HCT116 (cell line): ENCODE results near the gene SLC24A5. TPM values are rescaled to one million over a fixed set of nuclear protein-coding genes. Genes with fewer than 3 reads are reported as not detected.

Source experiments
- ATAC-seq: fragments of 200-7000 bp; cut with Tn5 transposase; 2 replicates; pipeline ENCODE4 v1.9.1; 2020; ENCODE audit warnings: mild to moderate bottlenecking, moderate library complexity
- BruUV-seq: library from RNA; stranded (reverse); fragments of 400-500 nt; replicated peaks from 2 replicates; lab custom pipeline; 2021; lab: Mats Ljungman, UMichigan
- CTCF ChIA-PET: fragments of 300-600 bp; sonication (Branson Sonifier 250); formaldehyde crosslinking; loops from one replicate; lab custom pipeline; 2021; ENCODE audit warnings: antibody characterized with exemption; lab: Charles Lee
- POLR2A ChIA-PET: fragments of 300-600, 350-600 bp; sonication (Branson Sonifier 250); formaldehyde crosslinking; loops from one replicate; lab custom pipeline; 2021; ENCODE audit warnings: antibody characterized with exemption; lab: Charles Lee
- RAD21 ChIA-PET, 2 experiments: fragments of 300-600 bp; sonication (Branson Sonifier 250); formaldehyde crosslinking; loops; one replicate each; lab custom pipeline; 2023; ENCODE audit warnings: low total read pairs in 2 of 2; ENCODE audit not compliant: uncharacterized antibody in 2 of 2, unreplicated experiment in 2 of 2, low non-redundant PET in 1 of 2; lab: Charles Lee
- DNase-seq: peaks from one replicate; pipeline ENCODE4 v3.0.0-alpha.2; 2010; ENCODE audit warnings: low read depth, low spot score
- H2AFZ ChIP-seq: fragments of 200-600 bp; shearing (Covaris generic), sonication (generic); 2 replicates; pipeline ENCODE4 v1.6.1; 2017; ENCODE audit warnings: low read depth, mixed run types, mixed read lengths, antibody characterized with exemption, low read length; ENCODE audit not compliant: poor library complexity, severe bottlenecking
- H3K27ac ChIP-seq: 2 replicates; pipeline ENCODE4 v1.5.1; 2012; ENCODE audit warnings: low read depth, low read length
- H3K27me3 ChIP-seq: fragments of 200-600 bp; sonication (generic); 2 replicates; pipeline ENCODE4 v1.6.1; 2016; ENCODE audit warnings: mixed run types, low read length, mixed read lengths; ENCODE audit not compliant: insufficient read depth
- H3K36me3 ChIP-seq, 2 experiments: fragments of 200-500 bp in 1 of 2; fragments of 200-600 bp in 1 of 2; sonication (Bioruptor generic) in 1 of 2; sonication (generic) in 1 of 2; 2 replicates each; pipeline versions ENCODE4 v1.5.1 to v1.6.1; 2014 to 2016; ENCODE audit warnings: low read length in 2 of 2, inconsistent platforms in 1 of 2, mixed read lengths in 1 of 2, mixed run types in 1 of 2; ENCODE audit not compliant: insufficient read depth in 2 of 2, control insufficient read depth in 1 of 2
- H3K4me1 ChIP-seq, 2 experiments: fragments of 200-600 bp in 1 of 2; sonication (generic) in 1 of 2; 2 replicates each; pipeline versions ENCODE4 v1.5.1 to v1.6.1; 2012 to 2017; ENCODE audit warnings: low read length in 2 of 2, inconsistent platforms in 1 of 2, mild to moderate bottlenecking in 1 of 2, mixed read lengths in 1 of 2, mixed run types in 1 of 2, moderate library complexity in 1 of 2; ENCODE audit not compliant: insufficient read depth in 2 of 2, control insufficient read depth in 1 of 2
- H3K4me2 ChIP-seq: fragments of 200-600 bp; sonication (generic); 2 replicates; pipeline ENCODE4 v1.6.1; 2017; ENCODE audit warnings: mixed run types, low read length, mixed read lengths
- H3K4me3 ChIP-seq, 2 experiments: fragments of 200-600 bp in 1 of 2; sonication (generic) in 1 of 2; replicated peaks in 1 of 2; 2 replicates each; pipeline ENCODE4 v1.5.1; 2011 to 2016; ENCODE audit warnings: low read length in 2 of 2, control low read depth in 1 of 2, low read depth in 1 of 2, mild to moderate bottlenecking in 1 of 2, mixed read lengths in 1 of 2, mixed run types in 1 of 2
- H3K79me2 ChIP-seq: fragments of 200-600 bp; sonication (generic); 2 replicates; pipeline ENCODE4 v1.6.1; 2017; ENCODE audit warnings: mild to moderate bottlenecking, mixed run types, low read length, moderate library complexity, mixed read lengths; ENCODE audit not compliant: insufficient read depth
- H3K9ac ChIP-seq: fragments of 200-600 bp; sonication (generic); 2 replicates; pipeline ENCODE4 v1.6.1; 2016; ENCODE audit warnings: low read length, mixed read lengths
- H3K9me2 ChIP-seq: fragments of 200-600 bp; sonication (generic), shearing (Covaris generic); 2 replicates; pipeline ENCODE4 v1.6.1; 2017; ENCODE audit warnings: mixed run types, mild to moderate bottlenecking, moderate library complexity; ENCODE audit not compliant: insufficient read depth
- H3K9me3 ChIP-seq, 2 experiments: fragments of 200-500 bp in 1 of 2; fragments of 200-600 bp in 1 of 2; sonication (Bioruptor generic) in 1 of 2; sonication (generic) in 1 of 2; 2 replicates each; pipeline ENCODE4 v1.6.1; 2014 to 2017; ENCODE audit warnings: low read length in 2 of 2, mixed read lengths in 2 of 2, inconsistent platforms in 1 of 2, low read depth in 1 of 2, mild to moderate bottlenecking in 1 of 2, mixed run types in 1 of 2, moderate library complexity in 1 of 2; ENCODE audit not compliant: control insufficient read depth in 1 of 2, insufficient read depth in 1 of 2
- H4K20me1 ChIP-seq: fragments of 200-600 bp; sonication (generic), shearing (Covaris generic); 2 replicates; pipeline ENCODE4 v1.6.1; 2017; ENCODE audit warnings: mixed run types, mild to moderate bottlenecking, moderate library complexity; ENCODE audit not compliant: insufficient read depth
- CEBPB ChIP-seq: IDR thresholded peaks from 2 replicates; pipeline ENCODE4 v1.6.1; 2012; ENCODE audit warnings: low read depth
- EGR1 ChIP-seq: IDR thresholded peaks from 2 replicates; pipeline ENCODE4 v1.6.1; 2012; ENCODE audit warnings: low read depth
- EZH2 ChIP-seq: fragments of 200-600 bp; sonication (generic); IDR thresholded peaks from 2 replicates; pipeline ENCODE4 v1.6.1; 2017; ENCODE audit warnings: antibody characterized with exemption, mixed run types
- EZH2phosphoT487 ChIP-seq: fragments of 200-600 bp; IDR thresholded peaks from 2 replicates; pipeline ENCODE4 v1.6.1; 2018; ENCODE audit warnings: antibody characterized with exemption, borderline replicate concordance
- FOSL1 ChIP-seq: IDR thresholded peaks from 2 replicates; pipeline ENCODE4 v1.6.1; 2012; ENCODE audit warnings: low read depth
- JUND ChIP-seq: IDR thresholded peaks from 2 replicates; pipeline ENCODE4 v1.6.1; 2012
- POLR2A ChIP-seq: IDR thresholded peaks from 2 replicates; pipeline ENCODE4 v1.7.0; 2011; ENCODE audit warnings: borderline replicate concordance; ENCODE audit not compliant: insufficient read depth, insufficient read length; ENCODE audit errors: extremely low read depth
- POLR2AphosphoS5 ChIP-seq: IDR thresholded peaks from 2 replicates; pipeline ENCODE4 v1.6.1; 2011; ENCODE audit warnings: mild to moderate bottlenecking, low read depth, low read length, moderate library complexity
- RAD21 ChIP-seq: IDR thresholded peaks from 2 replicates; pipeline ENCODE4 v1.6.1; 2012; ENCODE audit warnings: low read depth, mild to moderate bottlenecking
- SIN3A ChIP-seq: IDR thresholded peaks from 2 replicates; pipeline ENCODE4 v1.6.1; 2012; ENCODE audit warnings: low read depth
- SP1 ChIP-seq: IDR thresholded peaks from 2 replicates; pipeline ENCODE4 v1.6.1; 2012; ENCODE audit warnings: low read depth
- SRF ChIP-seq: IDR thresholded peaks from 2 replicates; pipeline ENCODE4 v1.6.1; 2012; ENCODE audit warnings: low read depth
- TCF7L2 ChIP-seq: IDR thresholded peaks from 2 replicates; pipeline ENCODE4 v1.7.0; 2011; ENCODE audit warnings: borderline replicate concordance, inconsistent platforms; ENCODE audit not compliant: insufficient read depth, insufficient read length; ENCODE audit errors: extremely low read depth
- YY1 ChIP-seq: IDR thresholded peaks from 2 replicates; pipeline ENCODE4 v1.6.1; 2011; ENCODE audit warnings: low read length, low read depth, moderate library complexity, mild to moderate bottlenecking; ENCODE audit not compliant: insufficient replicate concordance; ENCODE audit errors: extremely low read depth
- ZBTB33 ChIP-seq: IDR thresholded peaks from 2 replicates; pipeline ENCODE4 v1.6.1; 2011; ENCODE audit warnings: mild to moderate bottlenecking, low read length, moderate library complexity; ENCODE audit not compliant: insufficient replicate concordance; ENCODE audit errors: extremely low read depth
- ZNF274 ChIP-seq: fragments of 200-500 bp; sonication (Bioruptor generic); IDR thresholded peaks from 2 replicates; pipeline ENCODE4 v1.6.1; 2014; ENCODE audit warnings: mild to moderate bottlenecking, low read depth, low read length, inconsistent platforms
- intact Hi-C: fragments of 100-400 bp; cut with micrococcal nuclease; formaldehyde crosslinking; loops from 2 replicates; pipeline ENCODE4 v1.10.0; 2022
- total RNA-seq: library from RNA; stranded (reverse); gene quantifications from one replicate; pipeline ENCODE4 v1.2.1, GENCODE V29; 2021; ENCODE audit not compliant: unreplicated experiment
- TF ChIP-seq, protein P1 (sequence below): IDR thresholded peaks from 2 replicates; pipeline ENCODE4 v1.6.1; 2012; ENCODE audit warnings: low read depth
- TF ChIP-seq, protein P2 (sequence below): IDR thresholded peaks from 2 replicates; pipeline ENCODE4 v1.6.1; 2012
- TF ChIP-seq, protein P3 (sequence below), 3 experiments: fragments of 200-600 bp in 1 of 3; sonication (generic) in 1 of 3; IDR thresholded peaks in 2 of 3; conservative IDR thresholded peaks in 1 of 3; 2 replicates each; pipeline ENCODE4 v1.5.1; 2012 to 2017; ENCODE audit warnings: low read depth in 2 of 3, low read length in 2 of 3, antibody characterized with exemption in 1 of 3, borderline replicate concordance in 1 of 3, control low read depth in 1 of 3, mild to moderate bottlenecking in 1 of 3, mixed read lengths in 1 of 3, mixed run types in 1 of 3, moderate library complexity in 1 of 3; ENCODE audit not compliant: insufficient read depth in 1 of 3
- TF ChIP-seq, protein P4 (sequence below): IDR thresholded peaks from 2 replicates; pipeline ENCODE4 v1.6.1; 2012

The SLC24A5 gene
- total RNA-seq, 1 experiment from 2014 or later, result not detected

- Histone ChIP-seq H3K9me2 (no peaks in the 10 kb centered on the region), H2AFZ (no peak within 1 kb of the TSS), H3K27ac (no peak within 1 kb of the TSS), H3K4me2 (no peak within 1 kb of the TSS), H3K36me3 (no peaks in the 10 kb centered on the region), H4K20me1 (no peaks in the 10 kb centered on the region)
- TF ChIP-seq JUND (no peak), RAD21 (no peak), EGR1 (no peak), YY1 (no peak), SP1 (no peak), EZH2phosphoT487 (no peak), POLR2A (no peak), TCF7L2 (no peak), SIN3A (no peak), EZH2 (no peak), FOSL1 (no peak), ZNF274 (no peak), ZBTB33 (no peak), CEBPB (no peak), POLR2AphosphoS5 (no peak), SRF (no peak)
- TF ChIP-seq, protein P1, sequence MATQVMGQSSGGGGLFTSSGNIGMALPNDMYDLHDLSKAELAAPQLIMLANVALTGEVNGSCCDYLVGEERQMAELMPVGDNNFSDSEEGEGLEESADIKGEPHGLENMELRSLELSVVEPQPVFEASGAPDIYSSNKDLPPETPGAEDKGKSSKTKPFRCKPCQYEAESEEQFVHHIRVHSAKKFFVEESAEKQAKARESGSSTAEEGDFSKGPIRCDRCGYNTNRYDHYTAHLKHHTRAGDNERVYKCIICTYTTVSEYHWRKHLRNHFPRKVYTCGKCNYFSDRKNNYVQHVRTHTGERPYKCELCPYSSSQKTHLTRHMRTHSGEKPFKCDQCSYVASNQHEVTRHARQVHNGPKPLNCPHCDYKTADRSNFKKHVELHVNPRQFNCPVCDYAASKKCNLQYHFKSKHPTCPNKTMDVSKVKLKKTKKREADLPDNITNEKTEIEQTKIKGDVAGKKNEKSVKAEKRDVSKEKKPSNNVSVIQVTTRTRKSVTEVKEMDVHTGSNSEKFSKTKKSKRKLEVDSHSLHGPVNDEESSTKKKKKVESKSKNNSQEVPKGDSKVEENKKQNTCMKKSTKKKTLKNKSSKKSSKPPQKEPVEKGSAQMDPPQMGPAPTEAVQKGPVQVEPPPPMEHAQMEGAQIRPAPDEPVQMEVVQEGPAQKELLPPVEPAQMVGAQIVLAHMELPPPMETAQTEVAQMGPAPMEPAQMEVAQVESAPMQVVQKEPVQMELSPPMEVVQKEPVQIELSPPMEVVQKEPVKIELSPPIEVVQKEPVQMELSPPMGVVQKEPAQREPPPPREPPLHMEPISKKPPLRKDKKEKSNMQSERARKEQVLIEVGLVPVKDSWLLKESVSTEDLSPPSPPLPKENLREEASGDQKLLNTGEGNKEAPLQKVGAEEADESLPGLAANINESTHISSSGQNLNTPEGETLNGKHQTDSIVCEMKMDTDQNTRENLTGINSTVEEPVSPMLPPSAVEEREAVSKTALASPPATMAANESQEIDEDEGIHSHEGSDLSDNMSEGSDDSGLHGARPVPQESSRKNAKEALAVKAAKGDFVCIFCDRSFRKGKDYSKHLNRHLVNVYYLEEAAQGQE, result no peak
- TF ChIP-seq, protein P2, sequence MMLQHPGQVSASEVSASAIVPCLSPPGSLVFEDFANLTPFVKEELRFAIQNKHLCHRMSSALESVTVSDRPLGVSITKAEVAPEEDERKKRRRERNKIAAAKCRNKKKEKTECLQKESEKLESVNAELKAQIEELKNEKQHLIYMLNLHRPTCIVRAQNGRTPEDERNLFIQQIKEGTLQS, result no peak
- TF ChIP-seq, protein P3, sequence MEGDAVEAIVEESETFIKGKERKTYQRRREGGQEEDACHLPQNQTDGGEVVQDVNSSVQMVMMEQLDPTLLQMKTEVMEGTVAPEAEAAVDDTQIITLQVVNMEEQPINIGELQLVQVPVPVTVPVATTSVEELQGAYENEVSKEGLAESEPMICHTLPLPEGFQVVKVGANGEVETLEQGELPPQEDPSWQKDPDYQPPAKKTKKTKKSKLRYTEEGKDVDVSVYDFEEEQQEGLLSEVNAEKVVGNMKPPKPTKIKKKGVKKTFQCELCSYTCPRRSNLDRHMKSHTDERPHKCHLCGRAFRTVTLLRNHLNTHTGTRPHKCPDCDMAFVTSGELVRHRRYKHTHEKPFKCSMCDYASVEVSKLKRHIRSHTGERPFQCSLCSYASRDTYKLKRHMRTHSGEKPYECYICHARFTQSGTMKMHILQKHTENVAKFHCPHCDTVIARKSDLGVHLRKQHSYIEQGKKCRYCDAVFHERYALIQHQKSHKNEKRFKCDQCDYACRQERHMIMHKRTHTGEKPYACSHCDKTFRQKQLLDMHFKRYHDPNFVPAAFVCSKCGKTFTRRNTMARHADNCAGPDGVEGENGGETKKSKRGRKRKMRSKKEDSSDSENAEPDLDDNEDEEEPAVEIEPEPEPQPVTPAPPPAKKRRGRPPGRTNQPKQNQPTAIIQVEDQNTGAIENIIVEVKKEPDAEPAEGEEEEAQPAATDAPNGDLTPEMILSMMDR (IDR thresholded peaks at IDR 0.05 in 2 of 3, conservative IDR thresholded peaks at IDR 0.05 in 1 of 3; ENCODE audit: borderline replicate concordance in 1 of 3, insufficient read depth in 1 of 3, low read depth in 2 of 3, low read length in 2 of 3), result no peak
- TF ChIP-seq, protein P4, sequence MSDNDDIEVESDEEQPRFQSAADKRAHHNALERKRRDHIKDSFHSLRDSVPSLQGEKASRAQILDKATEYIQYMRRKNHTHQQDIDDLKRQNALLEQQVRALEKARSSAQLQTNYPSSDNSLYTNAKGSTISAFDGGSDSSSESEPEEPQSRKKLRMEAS, result no peak
- TF ChIP-seq, all 23 proteins: peak for 0
- ChIA-PET POLR2A (no interaction called here), CTCF (no interaction called here), RAD21 (no interaction called here)
- no peaks in the 10 kb centered on the region for H3K9me3 ChIP-seq
- H3K79me2 ChIP-seq, result no peaks in the 10 kb centered on the region
- no peak for ATAC-seq
- BruUV-seq, result no TSS peak
- no peak for DNase-seq
- intact Hi-C loops, result no loop called here
- no peak within 1 kb of the TSS for H3K9ac ChIP-seq
- H3K4me1 ChIP-seq, result no peaks in the 10 kb centered on the region
- H3K27me3 ChIP-seq, result no peaks in the 10 kb centered on the region
- no peak within 1 kb of the TSS for H3K4me3 ChIP-seq
These were observed 70.9 kb downstream of the SLC24A5 start, which contains the start of gene CTXN2 for GRCh38 chr15:48191574-48192225. CTXN2 (plus strand) TSS chr15:48191665; CDS start chr15:48201301, 9,636 bp downstream.
